Measurements from ENCODE around the gene EIF2B4. TPM values are rescaled to one million over a fixed set of nuclear protein-coding genes. Genes with fewer than 3 reads are reported as not detected.

The EIF2B4 gene
- total and polyA plus RNA-seq, 9 of the 15 experiments (the other 6 are each of a cell fraction or from before 2014, with no cell fraction given), result 29.7 to 80.3 (median 58.9) TPM

DNA sequence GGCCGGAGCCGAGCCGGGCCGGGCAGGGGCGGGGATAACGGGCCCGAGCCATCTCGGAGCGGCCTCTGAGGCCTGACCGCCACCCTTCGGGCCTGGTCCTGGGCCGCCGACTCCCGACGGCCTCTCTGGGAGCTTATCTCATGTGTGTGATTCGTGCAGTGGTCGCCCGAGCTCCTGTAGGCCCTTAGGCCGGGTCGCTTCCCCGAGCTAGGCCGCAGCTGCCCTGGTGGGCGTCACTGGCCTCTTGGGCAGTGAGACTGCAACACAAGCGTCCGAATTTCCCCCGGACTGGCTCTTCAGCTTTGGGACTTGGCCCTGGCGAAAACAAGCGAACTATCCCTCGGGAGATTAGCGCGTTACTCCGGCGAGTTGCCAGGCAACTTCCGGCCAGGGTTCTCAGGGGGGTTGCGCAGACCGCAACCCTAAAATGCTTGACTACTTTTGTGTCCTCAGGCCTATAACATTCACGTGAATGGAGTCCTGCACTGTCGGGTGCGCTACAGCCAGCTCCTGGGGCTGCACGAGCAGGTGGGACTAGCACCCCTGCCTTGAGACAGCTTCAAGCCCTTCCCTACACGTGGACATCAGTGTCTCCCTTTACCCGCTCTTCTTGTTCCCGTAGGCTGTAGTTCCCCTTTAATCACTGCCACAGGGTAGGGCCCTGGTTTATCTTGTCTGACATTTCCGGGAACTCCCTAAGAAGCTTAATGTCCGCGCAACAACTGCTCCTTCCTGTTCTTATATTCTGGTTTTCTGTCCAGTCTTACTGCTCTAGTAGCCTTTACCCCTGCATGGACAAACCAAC, 880 bp upstream of the EIF2B4 start (continued):
- TF ChIP-seq, protein P1, sequence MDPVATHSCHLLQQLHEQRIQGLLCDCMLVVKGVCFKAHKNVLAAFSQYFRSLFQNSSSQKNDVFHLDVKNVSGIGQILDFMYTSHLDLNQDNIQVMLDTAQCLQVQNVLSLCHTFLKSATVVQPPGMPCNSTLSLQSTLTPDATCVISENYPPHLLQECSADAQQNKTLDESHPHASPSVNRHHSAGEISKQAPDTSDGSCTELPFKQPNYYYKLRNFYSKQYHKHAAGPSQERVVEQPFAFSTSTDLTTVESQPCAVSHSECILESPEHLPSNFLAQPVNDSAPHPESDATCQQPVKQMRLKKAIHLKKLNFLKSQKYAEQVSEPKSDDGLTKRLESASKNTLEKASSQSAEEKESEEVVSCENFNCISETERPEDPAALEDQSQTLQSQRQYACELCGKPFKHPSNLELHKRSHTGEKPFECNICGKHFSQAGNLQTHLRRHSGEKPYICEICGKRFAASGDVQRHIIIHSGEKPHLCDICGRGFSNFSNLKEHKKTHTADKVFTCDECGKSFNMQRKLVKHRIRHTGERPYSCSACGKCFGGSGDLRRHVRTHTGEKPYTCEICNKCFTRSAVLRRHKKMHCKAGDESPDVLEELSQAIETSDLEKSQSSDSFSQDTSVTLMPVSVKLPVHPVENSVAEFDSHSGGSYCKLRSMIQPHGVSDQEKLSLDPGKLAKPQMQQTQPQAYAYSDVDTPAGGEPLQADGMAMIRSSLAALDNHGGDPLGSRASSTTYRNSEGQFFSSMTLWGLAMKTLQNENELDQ (CRISPR knock-in tag; IDR thresholded peaks at IDR 0.05; ENCODE audit: borderline replicate concordance), result 0 out of 2 replicates have a peak, but pooled peaks have one; percentile 10
- TF ChIP-seq POLR2AphosphoS5 (IDR thresholded peaks at IDR 0.05; ENCODE audit: control insufficient read depth, insufficient read depth, low read depth, low read length), result peak; percentile 56; the same call in 1 of the 2 replicates
- TF ChIP-seq ESRRA (IDR thresholded peaks at IDR 0.05; ENCODE audit: borderline replicate concordance, low read depth), result peak; percentile 25; the same call in 1 of the 2 replicates
- TF ChIP-seq EHMT2 (IDR thresholded peaks at IDR 0.05), result no peak
- peak; percentile 9; the same call in 1 of the 2 replicates for TF ChIP-seq CBX1 (IDR thresholded peaks at IDR 0.05; ENCODE audit: low read depth)
- TF ChIP-seq, protein P2, sequence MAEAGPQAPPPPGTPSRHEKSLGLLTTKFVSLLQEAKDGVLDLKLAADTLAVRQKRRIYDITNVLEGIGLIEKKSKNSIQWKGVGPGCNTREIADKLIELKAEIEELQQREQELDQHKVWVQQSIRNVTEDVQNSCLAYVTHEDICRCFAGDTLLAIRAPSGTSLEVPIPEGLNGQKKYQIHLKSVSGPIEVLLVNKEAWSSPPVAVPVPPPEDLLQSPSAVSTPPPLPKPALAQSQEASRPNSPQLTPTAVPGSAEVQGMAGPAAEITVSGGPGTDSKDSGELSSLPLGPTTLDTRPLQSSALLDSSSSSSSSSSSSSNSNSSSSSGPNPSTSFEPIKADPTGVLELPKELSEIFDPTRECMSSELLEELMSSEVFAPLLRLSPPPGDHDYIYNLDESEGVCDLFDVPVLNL (CRISPR knock-in tag; IDR thresholded peaks at IDR 0.05; ENCODE audit: low read depth), result 0 out of 2 replicates have a peak, but pooled peaks have one; percentile 5
- TF ChIP-seq ETV6 (IDR thresholded peaks at IDR 0.05; ENCODE audit: borderline replicate concordance in 1 of 2, low read depth in 2 of 2, low read length in 1 of 2), result peak; percentile 83 to 92
- no peak; the same call in 1 of the 2 replicates for TF ChIP-seq ETV6 (CRISPR knock-in tag; IDR thresholded peaks at IDR 0.05; ENCODE audit: borderline replicate concordance)
- TF ChIP-seq, protein P3, sequence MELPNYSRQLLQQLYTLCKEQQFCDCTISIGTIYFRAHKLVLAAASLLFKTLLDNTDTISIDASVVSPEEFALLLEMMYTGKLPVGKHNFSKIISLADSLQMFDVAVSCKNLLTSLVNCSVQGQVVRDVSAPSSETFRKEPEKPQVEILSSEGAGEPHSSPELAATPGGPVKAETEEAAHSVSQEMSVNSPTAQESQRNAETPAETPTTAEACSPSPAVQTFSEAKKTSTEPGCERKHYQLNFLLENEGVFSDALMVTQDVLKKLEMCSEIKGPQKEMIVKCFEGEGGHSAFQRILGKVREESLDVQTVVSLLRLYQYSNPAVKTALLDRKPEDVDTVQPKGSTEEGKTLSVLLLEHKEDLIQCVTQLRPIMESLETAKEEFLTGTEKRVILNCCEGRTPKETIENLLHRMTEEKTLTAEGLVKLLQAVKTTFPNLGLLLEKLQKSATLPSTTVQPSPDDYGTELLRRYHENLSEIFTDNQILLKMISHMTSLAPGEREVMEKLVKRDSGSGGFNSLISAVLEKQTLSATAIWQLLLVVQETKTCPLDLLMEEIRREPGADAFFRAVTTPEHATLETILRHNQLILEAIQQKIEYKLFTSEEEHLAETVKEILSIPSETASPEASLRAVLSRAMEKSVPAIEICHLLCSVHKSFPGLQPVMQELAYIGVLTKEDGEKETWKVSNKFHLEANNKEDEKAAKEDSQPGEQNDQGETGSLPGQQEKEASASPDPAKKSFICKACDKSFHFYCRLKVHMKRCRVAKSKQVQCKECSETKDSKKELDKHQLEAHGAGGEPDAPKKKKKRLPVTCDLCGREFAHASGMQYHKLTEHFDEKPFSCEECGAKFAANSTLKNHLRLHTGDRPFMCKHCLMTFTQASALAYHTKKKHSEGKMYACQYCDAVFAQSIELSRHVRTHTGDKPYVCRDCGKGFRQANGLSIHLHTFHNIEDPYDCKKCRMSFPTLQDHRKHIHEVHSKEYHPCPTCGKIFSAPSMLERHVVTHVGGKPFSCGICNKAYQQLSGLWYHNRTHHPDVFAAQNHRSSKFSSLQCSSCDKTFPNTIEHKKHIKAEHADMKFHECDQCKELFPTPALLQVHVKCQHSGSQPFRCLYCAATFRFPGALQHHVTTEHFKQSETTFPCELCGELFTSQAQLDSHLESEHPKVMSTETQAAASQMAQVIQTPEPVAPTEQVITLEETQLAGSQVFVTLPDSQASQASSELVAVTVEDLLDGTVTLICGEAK (IDR thresholded peaks at IDR 0.05), result peak; percentile 71
- TF ChIP-seq, protein P3 (CRISPR knock-in tag; IDR thresholded peaks at IDR 0.05), result no peak
- TF ChIP-seq, protein P4, sequence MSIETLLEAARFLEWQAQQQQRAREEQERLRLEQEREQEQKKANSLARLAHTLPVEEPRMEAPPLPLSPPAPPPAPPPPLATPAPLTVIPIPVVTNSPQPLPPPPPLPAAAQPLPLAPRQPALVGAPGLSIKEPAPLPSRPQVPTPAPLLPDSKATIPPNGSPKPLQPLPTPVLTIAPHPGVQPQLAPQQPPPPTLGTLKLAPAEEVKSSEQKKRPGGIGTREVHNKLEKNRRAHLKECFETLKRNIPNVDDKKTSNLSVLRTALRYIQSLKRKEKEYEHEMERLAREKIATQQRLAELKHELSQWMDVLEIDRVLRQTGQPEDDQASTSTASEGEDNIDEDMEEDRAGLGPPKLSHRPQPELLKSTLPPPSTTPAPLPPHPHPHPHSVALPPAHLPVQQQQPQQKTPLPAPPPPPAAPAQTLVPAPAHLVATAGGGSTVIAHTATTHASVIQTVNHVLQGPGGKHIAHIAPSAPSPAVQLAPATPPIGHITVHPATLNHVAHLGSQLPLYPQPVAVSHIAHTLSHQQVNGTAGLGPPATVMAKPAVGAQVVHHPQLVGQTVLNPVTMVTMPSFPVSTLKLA (conservative IDR thresholded peaks at IDR 0.05), result peak; percentile 90 to 92

Measured in K562 (cell line).